ENCODE results near the gene TBX21. TPM values are rescaled to one million over a fixed set of nuclear protein-coding genes. Genes with fewer than 3 reads are reported as not detected.

The TBX21 gene
- polyA plus RNA-seq, 1 donor from 2014 or later: not detected

- Histone ChIP-seq H3K4me3 (ENCODE audit: low read length) (no peak overlapping the region), H3K9ac (ENCODE audit: low read length) (no peak overlapping the region), H4K20me1 (ENCODE audit: insufficient read depth) (no peaks in the 10 kb centered on the region), H3F3A (ENCODE audit: insufficient read depth, low read length, poor library complexity, severe bottlenecking) (no peaks in the 10 kb centered on the region), H3K36me3 (ENCODE audit: insufficient read depth, low read length) (no peaks in the 10 kb centered on the region), H3K27me3 (ENCODE audit: insufficient read depth, low read depth, low read length) (no peaks in the 10 kb centered on the region), H3K27ac (ENCODE audit: low read length) (no peak overlapping the region), H2AFZ (ENCODE audit: low read depth, low read length) (no peak overlapping the region), H3K9me2 (ENCODE audit: insufficient read depth, low read length) (no peaks in the 10 kb centered on the region), H3K79me2 (replicated peaks; ENCODE audit: insufficient read depth, low read length) (no peaks in the 10 kb centered on the region), H3K4me2 (ENCODE audit: low read length) (no peak overlapping the region), H3K9me3 (ENCODE audit: low read length) (no peaks in the 10 kb centered on the region)
- TF ChIP-seq SMC3 (conservative IDR thresholded peaks at IDR 0.05; ENCODE audit: poor library complexity): no peak
- TF ChIP-seq TAF1 (IDR thresholded peaks at IDR 0.05; ENCODE audit: low read depth): no peak
- no peak for TF ChIP-seq CTCF (IDR thresholded peaks at IDR 0.05; ENCODE audit: poor library complexity, severe bottlenecking)
- TF ChIP-seq RAD21 (conservative IDR thresholded peaks at IDR 0.05): no peak
- TF ChIP-seq MXI1 (conservative IDR thresholded peaks at IDR 0.05; ENCODE audit: poor library complexity, severe bottlenecking): no peak
- TF ChIP-seq REST (IDR thresholded peaks at IDR 0.05; ENCODE audit: borderline replicate concordance): no peak
- no peak for TF ChIP-seq EZH2 (IDR thresholded peaks at IDR 0.05; ENCODE audit: borderline replicate concordance, insufficient read depth, low read length, poor library complexity, severe bottlenecking)
These were observed 30.5 kb upstream of the TBX21 start for GRCh38 chr17:47702391-47702995.

GRCh38 chr17:47703191-47703591 lies 29.8 kb upstream of the TBX21 start:
- H3K9me3 ChIP-seq (ENCODE audit: low read length): no peaks in the 10 kb centered on the region
- H4K20me1 ChIP-seq (ENCODE audit: insufficient read depth): no peaks in the 10 kb centered on the region
- H3K4me2 ChIP-seq (ENCODE audit: low read length): no peak overlapping the region
- no peaks in the 10 kb centered on the region for H3K36me3 ChIP-seq (ENCODE audit: insufficient read depth, low read length)
- no peaks in the 10 kb centered on the region for H3K27me3 ChIP-seq (ENCODE audit: insufficient read depth, low read depth, low read length)
- H3K9ac ChIP-seq (ENCODE audit: low read length): no peak overlapping the region
- no peak overlapping the region for H3K27ac ChIP-seq (ENCODE audit: low read length)
- no peaks in the 10 kb centered on the region for H3K79me2 ChIP-seq (replicated peaks; ENCODE audit: insufficient read depth, low read length)
- no peaks in the 10 kb centered on the region for H3F3A ChIP-seq (ENCODE audit: insufficient read depth, low read length, poor library complexity, severe bottlenecking)
- no peaks in the 10 kb centered on the region for H3K9me2 ChIP-seq (ENCODE audit: insufficient read depth, low read length)
- no peak for TF ChIP-seq POLR2AphosphoS5 (IDR thresholded peaks at IDR 0.05)
- TF ChIP-seq EP300 (conservative IDR thresholded peaks at IDR 0.05; ENCODE audit: poor library complexity, severe bottlenecking): no peak
- TF ChIP-seq SMC3 (conservative IDR thresholded peaks at IDR 0.05; ENCODE audit: poor library complexity): no peak
- no peak for TF ChIP-seq CTCF (IDR thresholded peaks at IDR 0.05; ENCODE audit: poor library complexity, severe bottlenecking)
- no peak for TF ChIP-seq RAD21 (conservative IDR thresholded peaks at IDR 0.05)
- TF ChIP-seq REST (IDR thresholded peaks at IDR 0.05; ENCODE audit: borderline replicate concordance): no peak
- TF ChIP-seq EZH2 (IDR thresholded peaks at IDR 0.05; ENCODE audit: borderline replicate concordance, insufficient read depth, low read length, poor library complexity, severe bottlenecking): no peak
- no peak for TF ChIP-seq MXI1 (conservative IDR thresholded peaks at IDR 0.05; ENCODE audit: poor library complexity, severe bottlenecking)
- no peak for TF ChIP-seq TAF1 (IDR thresholded peaks at IDR 0.05; ENCODE audit: low read depth)
- H2AFZ ChIP-seq (ENCODE audit: low read depth, low read length): no peak overlapping the region
- H3K4me3 ChIP-seq (ENCODE audit: low read length): no peak overlapping the region
